T-cell (primary cell): ENCODE data around the gene ZSWIM8. TPM values are rescaled to one million over a fixed set of nuclear protein-coding genes. Genes with fewer than 3 reads are reported as not detected.
"Not testable (repeated sequence)": the region's sequence is repeated elsewhere in the genome, so short reads cannot be mapped to it uniquely, and the experiment has no call there.

Experiments used
- ATAC-seq, 4 experiments: fragments of 200-7000 bp in 3 of 4; fragments of 150-1000 bp in 1 of 4; cut with Tn5 transposase; replicated peaks in 1 of 4; 1 replicate in 3 of 4; 2 replicates in 1 of 4; pipeline ENCODE4 v1.10.0; 2021; ENCODE audit warnings: moderate library complexity in 3 of 4, mild to moderate bottlenecking in 2 of 4, moderate number of reproducible peaks in 1 of 4
- CTCF ChIA-PET, 2 donors: fragments of 300-600 bp; sonication (Branson Sonifier 250); formaldehyde crosslinking; loops; one replicate each; lab custom pipeline; 2022; ENCODE audit warnings: antibody characterized with exemption in 2 of 2; lab: Charles Lee
- POLR2A ChIA-PET, 2 donors: fragments of 300-600 bp; sonication (Branson Sonifier 250); formaldehyde crosslinking; loops; one replicate each; lab custom pipeline; 2022; ENCODE audit warnings: antibody characterized with exemption in 2 of 2; lab: Charles Lee
- DNase-seq, 35 experiments: peaks; one replicate each; pipeline versions ENCODE4 v3.0.0 to v3.0.0-alpha.2; 2013 to 2023
- H3K27ac ChIP-seq: one replicate; pipeline ENCODE4 v1.5.1; 2013; ENCODE audit warnings: low read length
- H3K27me3 ChIP-seq, 2 experiments: replicated peaks in 1 of 2; 1 replicate in 1 of 2; 2 replicates in 1 of 2; pipeline versions ENCODE4 v1.6.1 to v1.7.0; 2013; ENCODE audit warnings: low read length in 1 of 2, mixed read lengths in 1 of 2; ENCODE audit not compliant: control insufficient read depth in 2 of 2, insufficient read depth in 2 of 2; ENCODE audit errors: extremely low read depth in 1 of 2
- H3K36me3 ChIP-seq, 2 donors: 1 replicate in 1 of 2; 2 replicates in 1 of 2; pipeline versions ENCODE4 v1.6.1 to v1.7.0; 2013; ENCODE audit warnings: low read length in 1 of 2; ENCODE audit not compliant: control insufficient read depth in 2 of 2, insufficient read depth in 1 of 2; ENCODE audit errors: extremely low read depth in 1 of 2
- H3K4me1 ChIP-seq, 2 experiments: 1 replicate in 1 of 2; 2 replicates in 1 of 2; pipeline versions ENCODE4 v1.6.1 to v1.7.0; 2013; ENCODE audit warnings: low read length in 2 of 2, mixed read lengths in 1 of 2; ENCODE audit not compliant: insufficient read depth in 2 of 2, control insufficient read depth in 1 of 2; ENCODE audit errors: extremely low read depth in 1 of 2
- H3K4me3 ChIP-seq, 2 donors: 1 replicate in 1 of 2; 2 replicates in 1 of 2; pipeline versions ENCODE4 v1.5.1 to v1.7.0; 2013; ENCODE audit warnings: mild to moderate bottlenecking in 2 of 2, low read length in 1 of 2, moderate library complexity in 1 of 2; ENCODE audit not compliant: control insufficient read depth in 1 of 2; ENCODE audit errors: extremely low read depth in 1 of 2
- H3K9me3 ChIP-seq: 2 replicates; pipeline ENCODE4 v1.7.0; 2013
- H3K27ac Mint-ChIP-seq, 2 donors: one replicate each; pipeline ENCODE4 v1.8.0; 2020 to 2021; ENCODE audit warnings: mild to moderate bottlenecking in 2 of 2, mixed read lengths in 2 of 2
- H3K27me3 Mint-ChIP-seq, 2 donors: one replicate each; pipeline ENCODE4 v1.8.0; 2021 to 2022; ENCODE audit warnings: mixed read lengths in 2 of 2
- H3K36me3 Mint-ChIP-seq: one replicate; pipeline ENCODE4 v1.8.0; 2021; ENCODE audit warnings: mixed read lengths
- H3K4me1 Mint-ChIP-seq, 3 donors: one replicate each; pipeline ENCODE4 v1.8.0; 2020 to 2022; ENCODE audit warnings: mixed read lengths in 3 of 3, mild to moderate bottlenecking in 1 of 3
- H3K4me3 Mint-ChIP-seq, 3 donors: one replicate each; pipeline ENCODE4 v1.8.0; 2020 to 2022; ENCODE audit warnings: mild to moderate bottlenecking in 3 of 3, mixed read lengths in 3 of 3, moderate library complexity in 3 of 3
- H3K9me3 Mint-ChIP-seq, 3 donors: one replicate each; pipeline ENCODE4 v1.8.0; 2020 to 2022; ENCODE audit warnings: mixed read lengths in 3 of 3
- WGBS: methylation state at CpG from one replicate; pipeline ENCODE4 v1.1.5; 2013; ENCODE audit warnings: missing lambda C conversion rate; ENCODE audit not compliant: insufficient coverage; 5-methylcytosine and 5-hydroxymethylcytosine counted together
- total RNA-seq, 35 experiments: library from RNA in 6 of 35; stranded (reverse) in 6 of 35; fragments of 120-200 nt in 1 of 35; gene quantifications; one replicate each; pipeline versions ENCODE4 v1.2.1 to v1.2.4 and lab custom pipeline; 2013 to 2026

Gene ZSWIM8
- total RNA-seq, 5 donors from 2014 or later (not counting 1 experiment from before 2014, with no cell fraction given) = 69.0 to 106 (median 90.8) TPM

GRCh38 chr10:73829090-73829489 is 43.7 kb downstream of the ZSWIM8 start:
- POLR2A ChIA-PET, H3K9me3 ChIP-seq, ATAC-seq, H3K27me3 ChIP-seq, H3K4me3 ChIP-seq, H3K4me1 ChIP-seq, H3K27ac Mint-ChIP-seq, H3K4me3 Mint-ChIP-seq, H3K4me1 Mint-ChIP-seq, H3K27me3 Mint-ChIP-seq, H3K27ac ChIP-seq, H3K9me3 Mint-ChIP-seq, DNase-seq, CTCF ChIA-PET: not testable (repeated sequence)
- peaks cover 13% of the 10 kb centered on the region for H3K36me3 Mint-ChIP-seq
- H3K36me3 ChIP-seq = peaks cover 23 to 47% of the 10 kb centered on the region in 2 donors
- WGBS = no CpG with 5 or more reads among the region's 7 CpGs

GRCh38 chr10:73836427-73836980 is 51.1 kb downstream of the ZSWIM8 start:
- no peaks in the 10 kb centered on the region for H3K27me3 Mint-ChIP-seq
- H3K9me3 ChIP-seq = no peaks in the 10 kb centered on the region
- CTCF ChIA-PET = interaction anchor here in 1 of 2 donors (1.0 kb wide), 1 partner anchor 43 kb away, joined by 3 read pairs; no protein-coding TSS in a partner anchor
- H3K9me3 Mint-ChIP-seq = no peaks in the 10 kb centered on the region
- DNase-seq = no peak
- H3K27ac Mint-ChIP-seq = no peak overlapping the region
- POLR2A ChIA-PET = no interaction called here
- H3K4me1 Mint-ChIP-seq = no peaks in the 10 kb centered on the region
- peaks cover 31% of the 10 kb centered on the region for H3K36me3 Mint-ChIP-seq
- H3K36me3 ChIP-seq = peaks cover 10 to 58% of the 10 kb centered on the region in 2 donors
- H3K27ac ChIP-seq = no peak overlapping the region
- H3K4me3 Mint-ChIP-seq = no peak overlapping the region
- WGBS = 98% methylated on average over 7 of the region's 11 CpGs
- no peak for ATAC-seq
- no peaks in the 10 kb centered on the region for H3K4me1 ChIP-seq
- no peaks in the 10 kb centered on the region for H3K27me3 ChIP-seq
- H3K4me3 ChIP-seq = no peak overlapping the region

DNA sequence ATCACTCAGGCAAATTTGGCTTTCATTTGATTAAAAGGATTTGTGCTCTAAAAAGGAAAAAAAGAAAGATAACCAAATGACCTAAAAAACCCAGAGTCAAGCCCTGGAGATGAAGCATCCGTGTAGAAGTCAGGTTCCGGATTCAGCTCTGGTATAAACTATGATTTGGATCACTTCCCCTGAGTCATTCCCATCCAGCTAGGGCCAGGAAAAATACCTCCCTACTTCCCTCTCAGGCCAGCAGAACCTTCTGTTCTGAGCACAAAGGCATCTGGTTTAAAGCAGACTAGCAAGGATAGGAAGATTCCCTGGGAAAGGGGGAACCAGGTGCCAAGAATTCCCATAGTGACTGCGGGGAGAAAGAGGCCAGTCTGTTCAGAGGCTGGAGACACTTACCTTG is 51.7 kb downstream of the ZSWIM8 start:
- Mint-ChIP-seq H3K36me3 (peaks cover 34% of the 10 kb centered on the region), H3K9me3 (no peaks in the 10 kb centered on the region), H3K27ac (no peak overlapping the region), H3K4me3 (no peak overlapping the region), H3K4me1 (no peaks in the 10 kb centered on the region), H3K27me3 (no peaks in the 10 kb centered on the region)
- POLR2A ChIA-PET = no interaction called here
- Histone ChIP-seq H3K4me1 (no peaks in the 10 kb centered on the region), H3K4me3 (no peak overlapping the region), H3K27ac (no peak overlapping the region), H3K27me3 (no peaks in the 10 kb centered on the region), H3K9me3 (no peaks in the 10 kb centered on the region), H3K36me3 (peaks cover 14 to 64% of the 10 kb centered on the region in 2 donors)
- WGBS = 100% methylated on average over 1 of the region's 3 CpGs
- no peak for DNase-seq
- ATAC-seq = no peak
- CTCF ChIA-PET = interaction anchor here in 1 of 2 donors (1.0 kb wide), 1 partner anchor 42 kb away, joined by 3 read pairs; no protein-coding TSS in a partner anchor

- H3K36me3 Mint-ChIP-seq = peaks cover 40% of the 10 kb centered on the region
- no peak overlapping the region for H3K4me3 Mint-ChIP-seq
- DNase-seq = no peak
- no peaks in the 10 kb centered on the region for H3K4me1 Mint-ChIP-seq
- peak overlapping the region in 1 of 2 donors; percentile 22 for H3K27ac Mint-ChIP-seq
- no peak for ATAC-seq
- no peaks in the 10 kb centered on the region for H3K27me3 Mint-ChIP-seq
- Histone ChIP-seq H3K9me3 (no peaks in the 10 kb centered on the region), H3K27ac (no peak overlapping the region), H3K4me1 (no peaks in the 10 kb centered on the region), H3K27me3 (no peaks in the 10 kb centered on the region), H3K4me3 (no peak overlapping the region), H3K36me3 (peaks cover 24 to 74% of the 10 kb centered on the region in 2 donors)
- 85% methylated on average over 2 of the region's 3 CpGs for WGBS
- ChIA-PET POLR2A (no interaction called here), CTCF (interaction anchor here (0.5 to 0.8 kb wide), 3 partner anchors 42 to 300 kb away, joined by 3 to 5 read pairs (median 3); no protein-coding TSS in a partner anchor)
- no peaks in the 10 kb centered on the region for H3K9me3 Mint-ChIP-seq
Observed at GRCh38 chr10:73838008-73838567, 52.7 kb downstream of the ZSWIM8 start.

DNA sequence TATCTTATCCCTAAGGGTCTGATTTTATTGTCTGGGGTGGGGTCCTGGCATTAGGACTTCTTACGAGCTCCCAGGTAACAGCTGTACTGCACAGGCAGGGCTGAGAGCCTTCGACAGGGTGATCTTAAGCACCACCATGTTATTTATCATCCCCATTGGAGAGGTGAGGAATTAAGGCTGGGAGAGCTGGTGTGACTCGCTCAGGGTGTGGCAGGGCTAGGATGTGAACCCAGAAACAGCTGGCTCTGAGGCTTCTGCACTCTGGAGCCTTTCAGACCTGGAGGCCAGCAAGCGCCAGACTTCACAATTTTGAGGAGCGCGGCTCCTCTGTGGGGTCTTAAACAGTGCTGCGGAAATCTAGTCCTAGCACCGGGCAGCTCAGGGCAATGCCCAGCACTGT is 53.4 kb downstream of the ZSWIM8 start:
- no peaks in the 10 kb centered on the region for H3K9me3 Mint-ChIP-seq
- CTCF ChIA-PET = interaction anchor here (0.5 to 0.8 kb wide), 3 partner anchors 41 to 299 kb away, joined by 3 to 5 read pairs (median 3); no protein-coding TSS in a partner anchor
- H3K27ac Mint-ChIP-seq = no peak overlapping the region
- Histone ChIP-seq H3K4me1 (no peaks in the 10 kb centered on the region), H3K27me3 (no peaks in the 10 kb centered on the region), H3K4me3 (no peak overlapping the region), H3K36me3 (peaks cover 26 to 80% of the 10 kb centered on the region in 2 donors), H3K27ac (no peak overlapping the region), H3K9me3 (no peaks in the 10 kb centered on the region)
- H3K36me3 Mint-ChIP-seq = peaks cover 46% of the 10 kb centered on the region
- no peaks in the 10 kb centered on the region for H3K27me3 Mint-ChIP-seq
- H3K4me3 Mint-ChIP-seq = no peak overlapping the region
- WGBS = 100% methylated on average over 6 of the region's 8 CpGs
- POLR2A ChIA-PET = no interaction called here
- DNase-seq (no peak), ATAC-seq (no peak)
- no peaks in the 10 kb centered on the region for H3K4me1 Mint-ChIP-seq

GRCh38 chr10:73839276-73839966 is 54.0 kb downstream of the ZSWIM8 start:
- Mint-ChIP-seq H3K4me1 (no peaks in the 10 kb centered on the region), H3K9me3 (no peaks in the 10 kb centered on the region), H3K27me3 (no peaks in the 10 kb centered on the region), H3K27ac (no peak overlapping the region), H3K4me3 (no peak overlapping the region), H3K36me3 (peaks cover 43% of the 10 kb centered on the region)
- WGBS = 97% methylated on average over 32 of the region's 40 CpGs
- Histone ChIP-seq H3K4me3 (no peak overlapping the region), H3K4me1 (no peaks in the 10 kb centered on the region), H3K9me3 (no peaks in the 10 kb centered on the region), H3K27ac (no peak overlapping the region), H3K36me3 (peaks cover 26 to 85% of the 10 kb centered on the region in 2 donors), H3K27me3 (no peaks in the 10 kb centered on the region)
- ATAC-seq = no peak
- DNase-seq = no peak
- ChIA-PET CTCF (no interaction called here), POLR2A (interaction anchor here in 1 of 2 donors (0.5 kb wide), 1 partner anchor 395 kb away, joined by 4 read pairs; no protein-coding TSS in a partner anchor)
